ACHN (cell line): ENCODE measurements around the gene RBM47.
"Not testable (repeated sequence)": the region's sequence is repeated elsewhere in the genome, so short reads cannot be mapped to it uniquely, and the experiment has no call there.

Source experiments
- DNase-seq: peaks from one replicate; pipeline ENCODE4 v3.0.0-alpha.2; 2015
- in situ Hi-C: cut with HindIII; loops from 2 replicates; pipeline ENCODE4 v1.10.0; 2017; ENCODE audit warnings: low sequenced_read_pairs, low pct_ligation_motif_present, low pct_unique_long_range_greater_than_20kb

The RBM47 gene

DNA sequence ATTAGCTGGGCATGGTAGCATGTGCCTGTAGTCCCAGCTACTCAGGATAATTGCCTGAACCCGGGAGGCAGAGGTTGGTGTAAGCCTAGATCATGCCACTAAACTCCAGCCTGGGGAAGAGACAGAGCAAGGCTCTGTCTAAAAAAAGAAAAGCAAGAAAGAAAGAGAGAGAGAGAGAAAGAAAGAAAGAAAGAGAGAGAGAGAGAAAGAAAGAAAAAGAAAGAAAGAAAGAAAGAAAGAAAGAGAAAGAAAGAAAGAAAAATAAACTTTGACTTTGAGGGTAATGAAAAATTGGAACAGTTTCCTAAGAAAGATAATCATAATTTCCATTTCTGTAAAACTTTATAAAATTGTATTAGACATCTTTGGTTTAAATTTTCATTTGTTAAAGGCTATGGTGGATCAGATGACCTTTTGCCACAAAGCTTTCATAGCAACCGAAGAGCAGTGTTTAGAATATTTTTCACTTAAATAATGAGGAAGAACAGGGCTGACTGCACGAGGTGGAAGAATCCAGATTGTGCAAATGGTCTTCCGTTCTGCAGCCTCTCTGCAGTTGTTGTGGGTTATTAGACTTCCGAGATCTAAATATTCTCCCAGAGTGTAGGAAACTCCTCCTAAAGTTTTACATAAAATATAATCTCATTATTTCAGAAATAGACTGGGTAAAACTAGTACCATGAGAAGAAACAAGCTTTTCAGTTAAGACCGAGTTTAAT, 55.9 kb downstream of the RBM47 start:
- in situ Hi-C loops: no loop called here
- no peak for DNase-seq

DNA sequence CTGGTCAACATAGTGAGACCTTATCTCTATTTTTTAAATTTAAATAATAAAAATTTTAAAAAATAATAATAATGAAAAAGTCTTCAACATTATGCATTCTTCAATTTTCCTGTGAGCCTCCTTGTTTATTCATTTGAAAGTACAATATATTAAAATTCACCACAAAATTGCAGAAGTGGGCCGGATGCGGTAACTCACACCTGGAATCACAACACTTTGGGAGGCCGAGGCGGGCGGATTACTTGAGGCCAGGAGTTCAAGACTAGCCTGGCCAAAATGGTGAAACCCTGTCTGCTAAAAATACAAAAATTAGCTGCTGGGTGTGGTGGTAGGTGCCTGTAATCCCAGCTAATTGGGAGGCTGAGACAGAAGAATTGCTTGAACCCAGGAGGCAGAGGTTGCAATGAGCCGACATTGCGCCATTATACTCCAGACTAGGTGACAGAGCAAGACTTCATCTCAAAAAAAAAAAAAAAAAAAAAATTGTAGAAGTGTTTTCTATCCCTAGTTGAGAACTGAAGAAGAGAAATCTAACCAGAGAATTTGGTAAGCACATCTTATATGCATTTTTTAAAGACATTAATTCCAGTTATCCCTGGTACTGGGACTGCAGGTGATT, 56.9 kb downstream of the RBM47 start:
- DNase-seq: no peak
- in situ Hi-C loops: no loop called here

DNA sequence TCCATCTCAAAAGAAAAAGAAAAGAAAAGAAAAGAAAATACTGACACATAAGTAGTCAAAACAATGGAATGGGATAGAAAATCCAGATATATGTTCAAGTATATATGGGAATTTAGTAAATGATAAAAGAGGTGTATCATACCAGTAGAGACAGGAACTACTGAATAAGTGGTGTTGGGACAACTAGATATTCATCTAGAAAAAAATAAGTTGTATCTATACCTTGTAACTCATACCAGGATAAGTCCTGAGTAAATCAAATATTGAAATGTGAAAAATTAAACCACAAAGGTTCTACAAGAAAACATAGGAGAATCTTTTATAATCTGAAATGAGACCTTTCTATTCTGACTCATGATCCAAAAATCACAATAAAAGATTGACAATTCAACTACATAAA, 58.5 kb downstream of the RBM47 start:
- in situ Hi-C loops: no loop called here
- no peak for DNase-seq

DNA sequence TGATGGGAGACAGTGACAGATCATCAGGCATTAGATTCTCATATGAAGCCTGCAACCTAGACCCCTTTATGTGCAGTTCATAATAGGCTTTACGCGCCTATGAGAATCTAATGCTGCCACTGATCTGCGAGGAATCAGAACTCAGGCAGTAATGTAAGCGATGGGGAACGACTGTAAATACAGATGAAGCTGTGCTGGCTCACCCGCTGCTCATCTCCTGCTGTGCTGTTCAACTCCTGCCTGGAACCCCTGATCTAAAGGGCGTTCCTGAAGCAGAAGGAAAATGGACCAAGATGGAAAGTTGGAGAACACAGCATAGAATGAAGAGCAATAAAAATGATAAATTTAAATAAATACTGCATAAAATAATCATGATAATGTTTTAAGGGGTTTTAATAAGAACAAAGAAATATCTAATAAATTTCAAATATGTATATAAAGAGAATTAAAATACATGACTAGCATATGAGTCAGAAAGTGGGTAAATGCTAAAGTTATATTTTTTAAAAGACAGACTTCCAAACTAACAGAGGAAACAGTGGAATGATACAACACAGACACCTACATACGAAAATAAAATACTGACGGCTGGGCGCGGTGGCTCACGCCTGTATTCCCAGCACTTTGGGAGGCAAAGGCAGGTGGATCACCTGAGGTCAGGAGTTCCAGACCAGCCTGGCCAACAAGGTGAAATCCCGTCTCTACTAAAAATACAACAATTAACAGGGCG, 59.2 kb downstream of the RBM47 start:
- in situ Hi-C loops: no loop called here
- DNase-seq: no peak

DNA sequence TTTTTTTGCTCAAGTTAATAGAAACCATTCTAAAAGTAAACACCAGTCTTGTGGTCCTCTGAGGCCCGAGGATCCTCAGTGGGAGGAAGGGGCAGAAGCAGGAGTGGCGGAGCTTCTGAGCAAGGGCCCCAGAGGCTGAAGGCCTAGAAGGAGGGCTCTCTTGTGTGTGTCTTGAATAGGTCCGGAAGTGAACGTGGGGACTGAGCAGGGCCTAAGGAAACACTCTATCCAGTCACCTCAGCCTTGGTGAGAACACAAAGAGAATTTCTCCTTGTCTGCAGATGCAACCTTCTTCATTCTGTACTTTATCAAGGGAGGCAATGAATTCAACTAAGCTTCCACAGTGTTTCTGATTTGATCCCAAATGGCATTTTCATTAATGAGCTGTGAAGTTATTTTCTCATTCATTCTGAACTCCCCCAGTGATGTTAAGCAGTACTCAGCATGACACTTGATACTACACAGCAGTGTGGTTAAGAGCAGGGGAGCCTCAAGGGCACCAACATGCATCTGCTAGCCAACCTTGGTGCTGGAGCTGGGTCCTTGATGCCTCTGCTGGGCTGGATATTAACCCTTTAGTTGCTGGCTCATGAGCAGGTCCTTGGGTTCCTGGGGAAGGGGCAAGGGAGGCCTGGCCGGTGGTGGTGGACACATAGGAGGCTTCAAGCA, 64.7 kb downstream of the RBM47 start:
- in situ Hi-C loops: no loop called here
- no peak for DNase-seq

DNA sequence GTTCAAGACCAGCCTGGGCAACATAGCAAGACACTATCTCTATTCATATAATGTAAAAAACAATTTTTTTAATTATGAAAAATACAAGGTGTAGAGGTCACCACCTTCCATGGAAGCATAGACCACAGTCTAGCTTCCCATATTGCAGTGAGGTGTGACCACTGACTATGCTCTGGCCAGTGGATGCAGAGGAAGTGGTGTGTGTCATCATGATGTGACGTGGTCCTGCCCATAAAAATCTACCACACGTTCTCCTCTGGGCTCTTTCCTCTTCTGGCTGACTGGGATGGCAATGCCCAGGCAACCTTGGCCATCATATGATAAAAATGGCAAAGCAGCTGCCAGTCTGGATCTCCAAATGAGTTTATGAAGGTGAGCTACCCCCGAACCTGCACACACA, 65.7 kb downstream of the RBM47 start:
- in situ Hi-C loops: no loop called here
- DNase-seq: peak; percentile 49

DNA sequence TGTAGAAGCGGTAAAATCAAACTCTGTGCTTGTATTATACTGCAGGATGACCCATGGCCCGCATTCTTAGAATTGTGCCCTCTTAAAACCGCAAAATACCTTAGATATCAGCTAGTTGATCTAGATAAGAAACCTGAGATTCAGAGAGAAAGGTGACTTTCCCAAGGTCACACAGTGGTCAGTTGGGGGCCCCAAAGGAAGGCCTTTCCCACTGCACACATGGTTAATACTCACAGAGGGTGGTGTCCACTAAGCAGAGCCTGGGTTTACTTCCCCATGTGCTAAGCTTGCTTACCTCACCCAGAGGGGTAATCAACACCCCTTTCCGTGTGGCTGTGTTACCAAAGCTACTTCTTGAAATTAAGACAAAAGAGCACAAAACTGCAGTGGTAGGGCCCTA, 66.3 kb downstream of the RBM47 start:
- no peak for DNase-seq
- in situ Hi-C loops: no loop called here

DNA sequence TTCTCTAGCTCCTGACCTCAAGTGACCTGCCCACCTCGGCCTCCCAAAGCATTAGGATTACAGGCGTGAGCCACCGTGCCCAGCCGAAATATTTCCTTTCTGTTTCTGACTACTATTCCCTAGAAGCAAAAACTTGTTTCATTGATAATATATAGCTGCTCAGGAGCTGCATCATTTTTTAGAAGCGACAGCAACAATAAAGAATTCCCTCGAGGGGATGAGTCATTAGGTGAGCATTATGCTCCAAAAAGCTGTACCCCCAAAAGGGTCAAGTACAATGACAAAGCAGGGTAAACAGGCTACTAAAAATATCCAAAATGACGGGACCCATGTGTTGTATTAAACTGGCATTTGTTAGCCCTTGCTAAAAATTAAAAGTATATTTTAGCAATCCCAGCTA, 67.0 kb downstream of the RBM47 start:
- in situ Hi-C loops: no loop called here
- DNase-seq: no peak

DNA sequence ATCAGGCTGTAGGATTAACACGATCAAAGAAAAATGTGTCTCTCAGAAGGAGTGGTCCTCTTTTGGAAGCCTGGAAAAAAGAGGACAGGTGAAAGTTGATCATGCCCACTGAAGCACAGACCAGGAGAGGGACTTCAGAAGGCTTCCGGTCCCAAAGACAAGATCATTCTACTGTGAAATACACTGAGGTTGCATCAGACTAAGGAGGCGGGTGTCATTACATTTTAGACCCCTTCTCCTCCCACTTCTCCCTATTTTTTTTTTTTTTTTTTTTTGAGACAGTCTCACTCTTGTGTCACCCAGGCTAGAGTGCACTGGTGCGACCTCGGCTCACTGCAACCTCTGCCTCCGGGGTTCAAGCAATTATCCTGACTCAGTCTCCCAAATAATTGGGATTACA, 67.5 kb downstream of the RBM47 start:
- no peak for DNase-seq
- in situ Hi-C loops: no loop called here

DNA sequence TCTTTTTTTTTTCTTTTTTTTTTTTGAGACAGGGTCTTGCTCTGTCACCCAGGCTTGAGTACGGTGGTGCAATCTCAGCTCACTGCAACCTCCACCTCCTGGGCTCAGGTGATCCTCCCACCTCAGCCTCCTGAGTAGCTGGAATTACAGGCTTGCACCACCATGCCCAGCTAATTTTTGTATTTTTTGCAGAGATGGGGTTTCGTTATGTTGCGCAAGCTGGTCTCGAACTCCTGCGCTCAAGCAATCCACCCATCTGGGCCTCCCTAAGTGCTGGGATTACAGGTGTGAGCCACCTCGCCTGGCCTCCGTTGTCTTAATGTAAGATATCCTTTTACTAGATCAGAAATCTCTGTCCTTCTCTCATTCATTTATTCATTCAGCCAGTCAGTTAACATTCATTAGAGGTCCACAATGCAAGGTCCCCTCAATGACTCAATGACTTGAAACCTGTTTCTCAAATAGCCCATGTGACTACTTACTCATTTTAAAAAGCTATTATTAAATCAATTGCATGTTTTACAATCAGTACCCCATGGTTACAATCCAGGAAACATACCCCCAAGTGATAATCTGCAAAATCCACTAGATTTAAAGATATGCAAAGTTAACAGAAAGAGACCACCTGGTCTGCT, 68.0 kb downstream of the RBM47 start:
- DNase-seq, in situ Hi-C loops: not testable (repeated sequence)

DNA sequence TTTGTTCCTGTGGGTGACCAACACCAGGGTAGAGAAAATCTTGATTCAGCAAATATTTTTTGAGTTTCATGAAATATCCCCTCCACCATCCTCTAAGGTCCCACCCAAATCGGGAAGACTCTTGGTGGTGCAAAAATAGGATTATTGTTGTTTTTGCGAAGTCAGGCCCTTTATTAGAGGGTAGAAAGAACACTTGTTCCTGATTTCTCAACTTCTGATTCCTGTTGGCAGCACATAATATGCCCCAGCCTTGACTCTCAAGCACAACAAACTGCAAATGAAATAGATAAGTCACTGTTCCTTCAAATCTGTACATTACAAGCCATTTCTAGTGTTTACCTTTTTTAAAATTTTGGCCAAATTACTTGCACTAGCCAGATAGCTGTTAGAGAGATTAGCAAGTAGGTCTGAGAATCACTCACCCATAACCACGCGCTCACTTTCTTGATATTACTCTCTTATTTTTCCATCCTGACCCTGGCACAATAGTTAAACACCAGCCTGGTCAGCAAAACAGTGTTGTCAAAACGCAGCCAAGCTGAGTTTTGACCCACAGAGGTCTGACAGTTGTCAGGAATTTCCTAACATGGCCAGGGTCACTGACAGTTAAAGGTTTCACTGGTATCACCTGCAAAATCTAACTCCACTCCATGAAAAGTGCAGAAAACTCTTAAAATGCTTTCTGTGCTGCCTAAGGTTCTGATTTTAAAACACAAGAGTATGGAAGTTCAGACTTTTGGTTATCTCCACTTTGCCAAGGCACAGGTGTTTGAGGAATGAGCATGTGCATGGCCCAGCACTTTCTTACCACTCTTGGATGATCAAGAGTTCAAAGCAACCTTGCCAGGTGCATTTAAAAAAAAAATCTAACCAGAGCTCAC, 69.8 kb downstream of the RBM47 start:
- in situ Hi-C loops: no loop called here
- DNase-seq: no peak

DNA sequence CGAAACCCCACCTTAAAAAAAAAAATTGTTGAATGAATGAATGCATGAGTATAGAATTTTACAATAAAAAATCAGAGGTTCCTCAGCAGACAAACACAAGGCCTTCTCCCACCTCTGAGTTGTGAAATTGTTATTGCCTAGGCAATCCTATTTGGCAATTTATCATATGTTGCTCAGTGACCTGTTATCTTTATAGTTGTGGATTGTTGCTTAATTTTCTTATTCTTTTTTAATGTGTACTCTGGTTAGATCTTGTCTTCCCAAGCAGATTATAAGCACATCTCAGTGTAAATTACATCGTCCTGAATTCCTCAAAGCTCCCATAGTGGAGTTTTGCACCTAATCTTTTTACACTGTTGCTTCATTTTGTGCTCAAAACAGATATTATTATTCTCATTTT, 71.9 kb downstream of the RBM47 start:
- no peak for DNase-seq
- in situ Hi-C loops: no loop called here

DNA sequence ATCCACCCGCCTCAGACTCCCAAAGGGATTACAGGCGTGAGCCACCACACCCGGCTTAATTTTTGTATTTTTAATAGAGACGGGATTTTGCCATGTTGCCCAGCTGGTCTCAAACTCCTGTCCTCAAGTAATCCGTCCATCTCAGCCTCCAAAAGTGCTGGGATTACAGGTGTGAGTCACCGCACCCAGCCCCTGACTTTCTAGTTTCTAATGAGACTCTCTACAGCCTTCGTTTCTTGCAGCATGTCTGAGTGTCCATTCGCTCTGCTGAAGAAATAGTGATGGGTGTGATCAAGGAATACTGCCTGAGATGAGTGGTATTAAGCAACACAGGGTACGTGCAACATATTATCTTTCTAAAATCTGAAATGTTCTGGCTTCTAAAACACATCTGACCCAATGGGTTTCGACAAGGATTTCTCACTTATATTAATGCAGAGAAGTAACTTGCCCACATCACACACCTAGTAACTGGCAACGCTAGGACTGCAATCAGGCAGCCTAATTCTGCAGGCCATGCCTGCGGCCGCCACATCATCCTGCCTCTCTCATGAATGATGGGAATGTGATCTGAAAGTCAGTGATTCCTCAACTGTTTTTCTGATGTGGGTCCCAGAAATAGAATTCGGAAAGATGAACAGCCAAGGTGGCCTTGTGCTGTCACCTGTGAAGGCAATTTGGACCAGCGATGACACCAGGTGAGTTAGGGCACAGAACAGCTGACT, 74.3 kb downstream of the RBM47 start:
- DNase-seq: no peak
- in situ Hi-C loops: no loop called here

DNA sequence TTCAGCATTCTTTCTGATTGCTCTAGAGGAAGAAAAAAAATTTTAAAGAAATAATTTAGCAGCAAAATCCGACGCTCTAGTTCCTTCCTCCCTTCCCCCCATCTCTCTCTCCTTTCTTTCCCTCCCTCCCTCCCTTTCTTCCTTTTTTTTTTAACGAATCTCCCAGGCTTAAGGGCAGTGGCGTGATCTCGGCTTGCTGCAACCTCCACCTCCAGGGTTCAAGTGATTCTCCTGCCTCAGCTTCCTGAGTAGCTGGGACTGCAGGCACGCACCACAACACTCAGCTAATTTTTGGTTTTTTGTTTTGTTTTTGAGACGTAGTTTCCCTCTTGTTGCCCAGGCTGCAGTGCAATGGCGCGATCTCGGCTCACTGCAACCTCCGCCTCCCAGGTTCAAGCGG, 75.0 kb downstream of the RBM47 start:
- in situ Hi-C loops, DNase-seq: not testable (repeated sequence)

DNA sequence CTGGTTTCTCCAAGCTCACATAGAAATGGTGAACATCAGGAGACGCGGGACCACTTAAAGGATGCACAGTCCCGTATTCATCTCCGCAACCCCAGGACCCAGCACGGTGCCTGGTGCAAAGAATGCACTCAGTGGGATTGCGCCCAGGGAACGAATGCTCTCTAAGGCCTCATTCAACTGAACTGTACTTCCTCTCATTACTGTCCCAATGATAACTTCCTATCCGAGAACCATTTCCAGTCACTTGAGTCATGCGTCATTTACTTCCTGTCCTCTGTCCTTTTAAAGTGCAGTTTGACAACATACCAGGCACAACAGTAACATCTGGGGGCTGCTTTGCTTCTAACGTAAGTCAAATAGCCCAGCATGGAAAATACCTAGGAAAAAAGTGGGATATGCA, 75.7 kb downstream of the RBM47 start:
- in situ Hi-C loops: no loop called here
- DNase-seq: no peak

DNA sequence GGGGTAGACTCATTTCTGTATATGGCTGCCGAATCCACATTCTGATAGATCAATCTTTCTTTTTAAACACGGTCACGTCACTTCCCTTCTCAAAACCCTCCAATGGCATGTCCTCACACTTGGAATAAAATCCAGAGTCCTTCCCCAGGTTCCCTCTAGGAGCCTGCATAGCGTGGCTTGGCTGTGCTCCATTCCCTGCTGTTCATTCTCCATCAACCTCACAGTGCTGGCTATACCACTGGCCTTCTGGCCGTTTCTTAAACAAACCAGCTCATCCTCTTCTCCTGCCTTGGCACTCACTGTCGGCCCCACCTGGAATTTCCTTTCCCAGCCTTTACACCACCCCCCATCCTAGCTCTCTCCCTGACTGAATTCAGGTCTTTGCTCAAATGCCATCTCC, 77.1 kb downstream of the RBM47 start:
- in situ Hi-C loops: no loop called here
- DNase-seq: no peak

DNA sequence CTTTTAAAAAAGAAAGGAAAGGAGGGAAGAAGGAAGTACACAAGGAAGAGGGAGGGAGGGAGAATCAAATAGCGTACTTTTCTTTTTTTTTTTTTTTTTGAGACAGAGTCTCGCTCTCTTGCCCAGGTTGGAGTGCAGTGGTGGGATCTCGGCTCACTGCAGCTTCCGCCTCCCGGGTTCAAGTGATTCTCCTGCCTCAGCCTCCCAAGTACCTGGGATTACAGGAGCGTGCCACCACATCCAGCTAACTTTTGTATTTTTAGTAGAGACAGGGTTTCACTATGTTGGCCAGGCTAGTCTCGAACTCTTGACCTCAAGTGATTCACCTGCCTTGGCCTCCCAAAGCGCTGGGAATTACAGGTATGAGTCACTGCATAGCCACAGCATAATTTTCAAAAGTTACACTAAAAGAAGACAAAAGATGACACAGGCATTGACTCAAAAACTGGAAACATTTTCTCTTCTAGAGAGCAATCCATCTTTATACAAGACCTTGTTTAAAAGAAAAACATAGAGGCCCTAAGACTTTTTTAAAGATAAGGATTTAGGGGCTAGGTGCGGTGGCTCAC, 78.0 kb downstream of the RBM47 start:
- in situ Hi-C loops, DNase-seq: not testable (repeated sequence)
